Ramos (cell line): ENCODE measurements around the gene NOL8.

Experiments
- in situ Hi-C: fragments of 300-500 bp; cut with MboI; formaldehyde crosslinking; loops from one replicate; pipeline ENCODE4 v1.14.3; 2022; ENCODE audit warnings: low sequenced_read_pairs; ENCODE audit not compliant: unreplicated experiment

Gene NOL8

GRCh38 chr9:92276331-92277032, 48.7 kb downstream of the NOL8 start:
- in situ Hi-C loops = no loop called here

GRCh38 chr9:92275541-92275940, 49.6 kb downstream of the NOL8 start:
- in situ Hi-C loops = no loop called here

- in situ Hi-C loops = no loop called here
Measured at GRCh38 chr9:92270511-92270910, 54.6 kb downstream of the NOL8 start.

GRCh38 chr9:92266486-92266885, 58.7 kb downstream of the NOL8 start:
- in situ Hi-C loops = no loop called here

DNA sequence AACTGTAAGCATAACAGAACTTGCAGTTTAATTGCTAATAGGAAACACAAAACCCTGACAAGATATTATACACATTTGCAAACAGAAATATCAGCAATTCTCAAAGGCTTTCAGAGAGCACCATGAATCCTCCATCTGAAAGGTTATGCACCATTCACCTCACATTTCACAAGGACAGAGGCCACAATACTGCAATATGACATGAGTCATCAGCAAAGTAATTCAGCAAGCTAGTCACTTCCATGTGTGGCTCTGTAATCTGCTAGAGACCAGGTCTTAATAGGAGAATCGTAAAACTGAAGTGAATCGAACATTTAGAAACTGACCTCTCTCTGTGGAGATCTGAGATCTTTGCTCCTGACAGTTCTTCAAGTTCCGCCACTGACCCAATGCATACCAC, 60.0 kb downstream of the NOL8 start:
- in situ Hi-C loops = no loop called here

- in situ Hi-C loops = no loop called here
Measured at GRCh38 chr9:92263131-92263530, 62.0 kb downstream of the NOL8 start.

GRCh38 chr9:92257327-92257726, 67.8 kb downstream of the NOL8 start:
- in situ Hi-C loops = no loop called here

GRCh38 chr9:92254381-92255337, 70.5 kb downstream of the NOL8 start:
- in situ Hi-C loops = no loop called here

DNA sequence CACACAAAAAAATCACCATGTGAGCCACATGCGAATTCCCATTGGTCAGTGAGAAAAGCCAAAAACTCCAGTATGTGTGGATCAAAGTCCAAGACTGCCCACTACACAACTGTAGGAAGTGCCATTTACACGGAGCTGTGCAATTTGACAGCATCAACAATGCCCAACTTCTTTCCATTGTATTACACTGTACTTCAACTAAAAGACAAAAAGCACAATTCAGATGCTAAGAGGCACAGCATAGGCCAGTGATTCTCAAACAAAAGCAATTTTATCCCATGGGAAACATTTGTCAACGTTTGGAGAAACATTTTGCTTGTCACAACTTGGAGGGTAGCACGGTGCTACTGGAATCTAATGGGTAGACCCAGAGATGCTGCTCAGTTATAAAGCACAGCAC, 71.5 kb downstream of the NOL8 start:
- in situ Hi-C loops = no loop called here

GRCh38 chr9:92247981-92248380, 77.2 kb downstream of the NOL8 start:
- in situ Hi-C loops = no loop called here
